ENCODE data around the gene ZNF654. TPM values are rescaled to one million over a fixed set of nuclear protein-coding genes. Genes with fewer than 3 reads are reported as not detected.

The ZNF654 gene
- total and polyA plus RNA-seq, 2 of the 13 experiments (the other 11 are each of a cell fraction or from before 2014, with no cell fraction given): 1.8 to 4.1 TPM

GRCh38 chr3:88149509-88150362, 90.7 kb downstream of the ZNF654 start, which contains the start of gene C3orf38 (continued):
- TF ChIP-seq ZBTB40 (IDR thresholded peaks at IDR 0.05) (peak; percentile 95), ZBTB40 (CRISPR knock-in tag; IDR thresholded peaks at IDR 0.05) (peak; percentile 83), KLF13 (CRISPR knock-in tag; IDR thresholded peaks at IDR 0.05) (no peak), CEBPZ (IDR thresholded peaks at IDR 0.05; ENCODE audit: low read length) (no peak), RBM39 (IDR thresholded peaks at IDR 0.05; ENCODE audit: low read depth, low read length, poor library complexity, severe bottlenecking) (peak; percentile 85), NCOR1 (IDR thresholded peaks at IDR 0.05; ENCODE audit: borderline replicate concordance, low read length) (no peak)

Data from HepG2 (cell line).